Stomach (tissue), 4 donors: ENCODE results near the gene RHOD.

Source experiments
- CTCF ChIP-seq, 7 experiments: fragments of 450-650 bp in 4 of 7; fragments of 200-600 bp in 3 of 7; sonication (generic) in 3 of 7; IDR thresholded peaks; one replicate each; pipeline ENCODE4 v1.5.1; 2016 to 2019; ENCODE audit warnings: antibody characterized with exemption in 7 of 7, control low read depth in 2 of 7, mild to moderate bottlenecking in 1 of 7
- EP300 ChIP-seq: sonication (generic); formaldehyde crosslinking; IDR thresholded peaks from one replicate; pipeline ENCODE4 v1.6.1; 2017; ENCODE audit warnings: antibody characterized with exemption
- POLR2A ChIP-seq, 4 donors: fragments of 450-650 bp; IDR thresholded peaks; one replicate each; pipeline ENCODE4 v1.6.1; 2016; ENCODE audit warnings: antibody characterized with exemption in 4 of 4, control low read depth in 2 of 4, mild to moderate bottlenecking in 1 of 4, moderate library complexity in 1 of 4

GRCh38 chr11:67082071-67082791 lies 25.6 kb downstream of the RHOD start:
- TF ChIP-seq POLR2A (IDR thresholded peaks at IDR 0.05), result no peak
- TF ChIP-seq CTCF (IDR thresholded peaks at IDR 0.05), result no peak
- no peak for TF ChIP-seq EP300
